Endothelial cell of umbilical vein (primary cell): ENCODE results near the gene NLRP5. TPM values are rescaled to one million over a fixed set of nuclear protein-coding genes. Genes with fewer than 3 reads are reported as not detected.

Source experiments
- BruUV-seq: library from RNA; stranded (reverse); fragments of 400-500 nt; replicated peaks from 2 replicates; lab custom pipeline; 2021; lab: Mats Ljungman, UMichigan
- CTCF ChIA-PET: fragments of 300-600, 350-600 bp; sonication (Branson Sonifier 250); formaldehyde crosslinking; loops from one replicate; lab custom pipeline; 2021; ENCODE audit warnings: antibody characterized with exemption, inconsistent platforms; lab: Charles Lee
- POLR2A ChIA-PET: fragments of 300-600, 350-600 bp; sonication (Branson Sonifier 250); formaldehyde crosslinking; loops from one replicate; lab custom pipeline; 2021; ENCODE audit warnings: antibody characterized with exemption, inconsistent platforms; lab: Charles Lee
- DNase-seq: peaks from one replicate; pipeline ENCODE4 v3.0.0-alpha.2; 2011; ENCODE audit warnings: low read depth, low spot score
- FAIRE-seq: peaks from 2 replicates; lab custom pipeline; 2011; peaks lifted over from hg19 to GRCh38; lab: Jason Lieb, UNC
- H2AFZ ChIP-seq: 2 replicates; pipeline ENCODE4 v1.6.0; 2012; ENCODE audit warnings: low read depth, low read length, control low read depth, inconsistent platforms
- H3K27ac ChIP-seq: 2 replicates; pipeline ENCODE4 v1.5.1; 2011; ENCODE audit warnings: low read depth, mild to moderate bottlenecking, control low read depth, low read length, moderate library complexity; ENCODE audit not compliant: insufficient read depth
- H3K27me3 ChIP-seq, 2 experiments: 2 replicates each; pipeline versions ENCODE4 v1.6.0 to v1.6.1; 2011; ENCODE audit warnings: low read length in 2 of 2, mixed read lengths in 1 of 2; ENCODE audit not compliant: control insufficient read depth in 2 of 2, insufficient read depth in 2 of 2
- H3K36me3 ChIP-seq, 2 experiments: 2 replicates in 1 of 2; 3 replicates in 1 of 2; pipeline ENCODE4 v1.5.1; 2011; ENCODE audit warnings: low read length in 2 of 2, mild to moderate bottlenecking in 1 of 2, moderate library complexity in 1 of 2; ENCODE audit not compliant: control insufficient read depth in 2 of 2, insufficient read depth in 2 of 2; ENCODE audit errors: extremely low read depth in 1 of 2
- H3K4me1 ChIP-seq: 3 replicates; pipeline ENCODE4 v1.5.1; 2011; ENCODE audit warnings: mild to moderate bottlenecking, low read length; ENCODE audit not compliant: control insufficient read depth, insufficient read depth; ENCODE audit errors: extremely low read depth
- H3K4me2 ChIP-seq: 2 replicates; pipeline ENCODE4 v1.6.1; 2011; ENCODE audit warnings: low read length, control low read depth, mixed read lengths; ENCODE audit not compliant: insufficient read depth
- H3K4me3 ChIP-seq, 3 experiments: fragments of 200-600 bp in 1 of 3; sonication (generic), shearing (Covaris generic) in 1 of 3; replicated peaks in 1 of 3; 2 replicates each; pipeline ENCODE4 v1.5.1; 2011 to 2016; ENCODE audit warnings: control low read depth in 3 of 3, low read length in 3 of 3, mild to moderate bottlenecking in 2 of 3, inconsistent platforms in 1 of 3, low read depth in 1 of 3, moderate library complexity in 1 of 3; ENCODE audit not compliant: insufficient read depth in 1 of 3
- H3K79me2 ChIP-seq: 2 replicates; pipeline ENCODE4 v1.6.0; 2012; ENCODE audit warnings: low read length, inconsistent platforms; ENCODE audit not compliant: control insufficient read depth, insufficient read depth
- H3K9ac ChIP-seq: replicated peaks from 2 replicates; pipeline ENCODE3; 2011; ENCODE audit warnings: low read length, control low read depth; ENCODE audit not compliant: insufficient read depth; ENCODE audit errors: extremely low read depth
- H3K9me1 ChIP-seq: replicated peaks from 3 replicates; pipeline ENCODE4 v1.6.0; 2011; ENCODE audit warnings: mild to moderate bottlenecking, low read length; ENCODE audit not compliant: control insufficient read depth, insufficient read depth; ENCODE audit errors: extremely low read depth
- H3K9me3 ChIP-seq: replicated peaks from 2 replicates; pipeline ENCODE4 v1.5.1; 2012; ENCODE audit warnings: low read length, inconsistent platforms; ENCODE audit not compliant: control insufficient read depth, insufficient read depth
- H4K20me1 ChIP-seq: replicated peaks from 2 replicates; pipeline ENCODE3; 2011; ENCODE audit warnings: mild to moderate bottlenecking, low read length; ENCODE audit not compliant: control insufficient read depth, insufficient read depth; ENCODE audit errors: extremely low read depth
- EZH2 ChIP-seq: IDR thresholded peaks from 2 replicates; pipeline ENCODE4 v1.6.1; 2012; ENCODE audit warnings: borderline replicate concordance, low read depth, mild to moderate bottlenecking, moderate library complexity, low read length, inconsistent platforms; ENCODE audit not compliant: severe bottlenecking
- FOS ChIP-seq: IDR thresholded peaks from 2 replicates; pipeline ENCODE4 v1.6.1; 2011; ENCODE audit warnings: mild to moderate bottlenecking, low read length, moderate library complexity, borderline replicate concordance; ENCODE audit not compliant: insufficient read depth
- GATA2 ChIP-seq: IDR thresholded peaks from 2 replicates; pipeline ENCODE4 v1.7.0; 2011; ENCODE audit warnings: low read depth, mild to moderate bottlenecking, moderate library complexity, mixed read lengths, low read length; ENCODE audit not compliant: insufficient read length, insufficient read depth
- JUN ChIP-seq: IDR thresholded peaks from 2 replicates; pipeline ENCODE4 v1.6.1; 2011; ENCODE audit warnings: borderline replicate concordance, low read depth; ENCODE audit not compliant: insufficient read length, insufficient read depth
- MYC ChIP-seq: IDR thresholded peaks from one replicate; pipeline ENCODE4 v1.6.1; 2011; ENCODE audit warnings: mild to moderate bottlenecking, low read depth, low read length
- POLR2A ChIP-seq: IDR thresholded peaks from 2 replicates; pipeline ENCODE4 v1.6.1; 2012; ENCODE audit warnings: low read depth, mild to moderate bottlenecking, control low read depth, low read length
- POLR2AphosphoS5 ChIP-seq: IDR thresholded peaks from 2 replicates; pipeline ENCODE4 v1.6.1; 2012; ENCODE audit warnings: low read depth, mild to moderate bottlenecking, control low read depth, low read length, moderate library complexity; ENCODE audit not compliant: insufficient read depth
- dilution Hi-C: fragments of 300-500 bp; cut with MboI; formaldehyde crosslinking; loops from one replicate; pipeline ENCODE4 v1.15.0; 2019; ENCODE audit warnings: low sequenced_read_pairs; ENCODE audit not compliant: extremely low pct_ligation_motif_present
- intact Hi-C: fragments of 100-400 bp; cut with micrococcal nuclease; formaldehyde crosslinking; loops from one replicate; pipeline ENCODE4 v1.10.0; 2022
- polyA plus RNA-seq, 4 experiments: library from polyadenylated mRNA; depleted of rRNA in 3 of 4; stranded (reverse) in 3 of 4; unstranded in 1 of 4; fragments of >200 nt; gene quantifications; 2 replicates each; pipeline versions ENCODE4 v1.2.1 to v1.2.3, GENCODE V29; 2011 to 2012; ENCODE audit warnings: missing spikeins in 1 of 4
- total RNA-seq: library from RNA; stranded (reverse); gene quantifications from 2 replicates; pipeline ENCODE4 v1.2.3, GENCODE V29; 2021
- TF ChIP-seq, protein P1 (sequence below), 2 donors: IDR thresholded peaks; 1 replicate in 1 of 2; 2 replicates in 1 of 2; pipeline ENCODE4 v1.5.1; 2011; ENCODE audit warnings: low read length in 2 of 2, mild to moderate bottlenecking in 2 of 2, moderate library complexity in 2 of 2, control low read depth in 1 of 2, inconsistent platforms in 1 of 2, low read depth in 1 of 2; ENCODE audit not compliant: insufficient read depth in 1 of 2; ENCODE audit errors: extremely low read depth in 1 of 2
- TF ChIP-seq, protein P2 (sequence below): IDR thresholded peaks from 2 replicates; pipeline ENCODE4 v1.6.1; 2011; ENCODE audit not compliant: insufficient read depth, insufficient read length

NLRP5 gene
- total and polyA plus RNA-seq, 2 donors (not counting 3 experiments of a cell fraction or from before 2014, with no cell fraction given): not detected

- DNase-seq (no peak), FAIRE-seq (no peak)
- CTCF ChIA-PET: interaction anchor here (1.8 to 8.1 kb wide), 3 partner anchors 7 to 264 kb away, joined by 9 to 144 read pairs (median 90); no protein-coding TSS in a partner anchor
- H3K9me1 ChIP-seq: no peaks in the 10 kb centered on the region
- dilution Hi-C loops (no loop called here), intact Hi-C loops (no loop called here)
- no peaks in the 10 kb centered on the region for H3K79me2 ChIP-seq
- POLR2A ChIA-PET: no interaction called here
- no peak overlapping the region for H3K27ac ChIP-seq
- no peak overlapping the region for H2AFZ ChIP-seq
- no peaks in the 10 kb centered on the region for H3K36me3 ChIP-seq
- H3K4me3 ChIP-seq: no peak overlapping the region
- TF ChIP-seq MYC (no peak), POLR2AphosphoS5 (no peak), FOS (no peak), GATA2 (no peak), EZH2 (no peak), POLR2A (no peak), JUN (no peak)
- TF ChIP-seq, protein P1, sequence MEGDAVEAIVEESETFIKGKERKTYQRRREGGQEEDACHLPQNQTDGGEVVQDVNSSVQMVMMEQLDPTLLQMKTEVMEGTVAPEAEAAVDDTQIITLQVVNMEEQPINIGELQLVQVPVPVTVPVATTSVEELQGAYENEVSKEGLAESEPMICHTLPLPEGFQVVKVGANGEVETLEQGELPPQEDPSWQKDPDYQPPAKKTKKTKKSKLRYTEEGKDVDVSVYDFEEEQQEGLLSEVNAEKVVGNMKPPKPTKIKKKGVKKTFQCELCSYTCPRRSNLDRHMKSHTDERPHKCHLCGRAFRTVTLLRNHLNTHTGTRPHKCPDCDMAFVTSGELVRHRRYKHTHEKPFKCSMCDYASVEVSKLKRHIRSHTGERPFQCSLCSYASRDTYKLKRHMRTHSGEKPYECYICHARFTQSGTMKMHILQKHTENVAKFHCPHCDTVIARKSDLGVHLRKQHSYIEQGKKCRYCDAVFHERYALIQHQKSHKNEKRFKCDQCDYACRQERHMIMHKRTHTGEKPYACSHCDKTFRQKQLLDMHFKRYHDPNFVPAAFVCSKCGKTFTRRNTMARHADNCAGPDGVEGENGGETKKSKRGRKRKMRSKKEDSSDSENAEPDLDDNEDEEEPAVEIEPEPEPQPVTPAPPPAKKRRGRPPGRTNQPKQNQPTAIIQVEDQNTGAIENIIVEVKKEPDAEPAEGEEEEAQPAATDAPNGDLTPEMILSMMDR (IDR thresholded peaks at IDR 0.05; ENCODE audit: extremely low read depth in 1 of 2, insufficient read depth in 1 of 2, low read depth in 1 of 2, low read length in 2 of 2): no peak
- TF ChIP-seq, protein P2, sequence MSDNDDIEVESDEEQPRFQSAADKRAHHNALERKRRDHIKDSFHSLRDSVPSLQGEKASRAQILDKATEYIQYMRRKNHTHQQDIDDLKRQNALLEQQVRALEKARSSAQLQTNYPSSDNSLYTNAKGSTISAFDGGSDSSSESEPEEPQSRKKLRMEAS: no peak
- no peak overlapping the region for H3K4me2 ChIP-seq
- H3K4me1 ChIP-seq: peaks cover 7% of the 10 kb centered on the region
- BruUV-seq: no TSS peak
- no peaks in the 10 kb centered on the region for H4K20me1 ChIP-seq
- H3K9me3 ChIP-seq: no peaks in the 10 kb centered on the region
- H3K9ac ChIP-seq: no peak overlapping the region
- no peaks in the 10 kb centered on the region for H3K27me3 ChIP-seq
Measured at GRCh38 chr19:56069642-56070041, 83.1 kb downstream of the NLRP5 start.
